HT-29 (cell line): ENCODE data around the gene ADPRH. TPM values are rescaled to one million over a fixed set of nuclear protein-coding genes. Genes with fewer than 3 reads are reported as not detected.
"Not testable (repeated sequence)": the region's sequence is repeated elsewhere in the genome, so short reads cannot be mapped to it uniquely, and the experiment has no call there.

Source experiments
- DNase-seq: peaks from one replicate; pipeline ENCODE4 v3.0.0-alpha.2; 2015; ENCODE audit warnings: low spot score
- total RNA-seq: library from RNA; depleted of rRNA; stranded (reverse); fragments of >200 nt; shearing (Covaris generic); gene quantifications from 2 replicates; pipeline ENCODE4 v1.2.3, GENCODE V29; 2014

Gene ADPRH
- total RNA-seq, 1 experiment from 2014 or later, result 1.0 TPM

- peak; percentile 73 for DNase-seq
These were observed 19.8 kb upstream of the ADPRH start, which contains the start of gene CD80 for GRCh38 chr3:119559441-119559963. Gene CD80 (minus strand): TSS chr3:119559614. CDS start chr3:119557728, 1,886 bp downstream.

- no peak for DNase-seq
These were observed 19.1 kb upstream of the ADPRH start for GRCh38 chr3:119560160-119560559.

GRCh38 chr3:119562307-119562961 is 16.9 kb upstream of the ADPRH start:
- DNase-seq, result no peak

- not testable (repeated sequence) for DNase-seq
These were observed 16.0 kb upstream of the ADPRH start for GRCh38 chr3:119563334-119563733.

- DNase-seq, result no peak
These were observed 10.1 kb upstream of the ADPRH start for GRCh38 chr3:119569156-119569555.

GRCh38 chr3:119570229-119570628 is 9.1 kb upstream of the ADPRH start:
- no peak for DNase-seq

GRCh38 chr3:119571230-119571629 is 8.1 kb upstream of the ADPRH start:
- DNase-seq, result no peak

GRCh38 chr3:119571688-119572087 is 7.6 kb upstream of the ADPRH start:
- DNase-seq, result no peak

- no peak for DNase-seq
These were observed 3.8 kb upstream of the ADPRH start for GRCh38 chr3:119575507-119575906.

GRCh38 chr3:119580067-119580760 is 922 bp downstream of the ADPRH start:
- DNase-seq, result no peak

GRCh38 chr3:119582178-119582577 is 2.9 kb downstream of the ADPRH start:
- no peak for DNase-seq

GRCh38 chr3:119585208-119585607 is 5.9 kb downstream of the ADPRH start:
- DNase-seq, result no peak

GRCh38 chr3:119585856-119586570 is 6.7 kb downstream of the ADPRH start:
- no peak for DNase-seq

GRCh38 chr3:119586733-119587172 is 7.5 kb downstream of the ADPRH start:
- DNase-seq, result no peak

GRCh38 chr3:119588112-119588511 is 8.8 kb downstream of the ADPRH start:
- DNase-seq, result peak; percentile 69

- DNase-seq, result no peak
These were observed 9.9 kb downstream of the ADPRH start for GRCh38 chr3:119589102-119589773.

- DNase-seq, result no peak
These were observed 11.4 kb downstream of the ADPRH start for GRCh38 chr3:119590706-119591105.

- DNase-seq, result no peak
These were observed 13.6 kb downstream of the ADPRH start for GRCh38 chr3:119592861-119593260.

- DNase-seq, result no peak
These were observed 14.8 kb downstream of the ADPRH start for GRCh38 chr3:119594066-119594465.

GRCh38 chr3:119594929-119595328 is 15.6 kb downstream of the ADPRH start:
- DNase-seq, result not testable (repeated sequence)

- DNase-seq, result no peak
These were observed 16.5 kb downstream of the ADPRH start for GRCh38 chr3:119595639-119596334.
